Activated CD4-positive, alpha-beta memory T cell treated with anti-CD3 and anti-CD28 coated beads for 36 hours (primary cell): ENCODE results near the gene WRAP53. TPM values are rescaled to one million over a fixed set of nuclear protein-coding genes. Genes with fewer than 3 reads are reported as not detected.
A peak's percentile ranks its signal among the peaks of the same experiment; 100 is the strongest.

ENCODE experiments used
- CTCF ChIA-PET: fragments of 350-600 bp; sonication (Branson Sonifier 250); formaldehyde crosslinking; loops from one replicate; lab custom pipeline; 2021; ENCODE audit warnings: antibody characterized with exemption, inconsistent platforms; lab: Charles Lee
- POLR2A ChIA-PET: fragments of 350-600 bp; sonication (Branson Sonifier 250); formaldehyde crosslinking; loops from one replicate; lab custom pipeline; 2021; ENCODE audit warnings: antibody characterized with exemption; lab: Charles Lee
- DNase-seq: peaks from one replicate; pipeline ENCODE4 v3.0.0-alpha.2; 2020
- H3K27ac Mint-ChIP-seq: one replicate; pipeline ENCODE4 v1.8.0; 2021; ENCODE audit warnings: mixed read lengths
- H3K27me3 Mint-ChIP-seq: one replicate; pipeline ENCODE4 v1.8.0; 2021; ENCODE audit warnings: mixed read lengths
- H3K36me3 Mint-ChIP-seq: one replicate; pipeline ENCODE4 v1.8.0; 2021; ENCODE audit warnings: mixed read lengths
- H3K4me1 Mint-ChIP-seq: one replicate; pipeline ENCODE4 v1.8.0; 2021; ENCODE audit warnings: low read depth, mixed read lengths
- H3K4me3 Mint-ChIP-seq: one replicate; pipeline ENCODE4 v1.8.0; 2021; ENCODE audit warnings: mild to moderate bottlenecking, mixed read lengths
- H3K9me3 Mint-ChIP-seq: one replicate; pipeline ENCODE4 v1.8.0; 2021; ENCODE audit warnings: mixed read lengths
- intact Hi-C: fragments of 100-400 bp; cut with micrococcal nuclease; formaldehyde crosslinking; loops from one replicate; pipeline ENCODE4 v1.15.1; 2023
- total RNA-seq, 2 experiments: library from RNA; stranded (reverse); gene quantifications; one replicate each; pipeline ENCODE4 v1.2.3, GENCODE V29; 2021

The WRAP53 gene
- total RNA-seq, 2 experiments from 2014 or later, result 20.2 to 23.3 TPM

DNA sequence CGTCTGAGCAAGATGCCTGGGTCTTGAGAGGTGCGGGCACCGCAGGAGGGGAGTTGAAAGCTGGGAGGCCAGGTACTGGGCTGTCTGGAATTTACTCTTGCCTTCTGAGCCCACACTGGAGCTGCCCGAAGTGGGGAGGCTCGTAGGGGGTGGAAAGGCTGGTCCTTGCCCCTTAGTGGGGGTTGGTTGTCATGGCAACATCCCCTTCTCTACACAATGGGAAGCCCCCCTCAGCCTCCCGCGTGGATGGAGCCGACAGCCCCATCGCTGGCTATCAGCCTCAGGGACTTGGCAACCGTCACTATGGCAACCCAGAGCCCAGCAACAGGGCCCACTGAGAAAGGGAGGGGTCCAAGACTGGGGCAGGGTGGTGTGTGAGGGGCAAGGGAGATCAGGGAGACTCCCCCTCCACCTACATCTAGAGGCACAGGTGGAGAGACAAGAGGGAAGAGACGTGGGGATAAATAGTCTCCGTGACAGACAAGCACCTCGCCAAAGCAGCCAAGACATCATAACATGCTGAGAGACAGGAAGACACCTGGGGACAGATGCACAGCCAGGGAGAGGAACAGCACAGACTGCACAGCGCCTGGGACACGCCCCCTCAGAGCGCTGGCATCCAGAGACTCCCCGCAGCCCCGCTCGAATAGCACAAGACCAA, 24.0 kb downstream of the WRAP53 start:
- intact Hi-C loops, result no loop called here
- Mint-ChIP-seq H3K9me3 (no peaks in the 10 kb centered on the region), H3K36me3 (no peaks in the 10 kb centered on the region), H3K4me3 (no peak overlapping the region), H3K27me3 (peaks cover 66% of the 10 kb centered on the region), H3K4me1 (peaks cover 16% of the 10 kb centered on the region), H3K27ac (no peak overlapping the region)
- no peak for DNase-seq
- ChIA-PET CTCF (interaction anchor here (1.6 kb wide), 1 partner anchor 24 kb away, joined by 3 read pairs; the partner anchor contains the start of gene WRAP53), POLR2A (no interaction called here)

DNA sequence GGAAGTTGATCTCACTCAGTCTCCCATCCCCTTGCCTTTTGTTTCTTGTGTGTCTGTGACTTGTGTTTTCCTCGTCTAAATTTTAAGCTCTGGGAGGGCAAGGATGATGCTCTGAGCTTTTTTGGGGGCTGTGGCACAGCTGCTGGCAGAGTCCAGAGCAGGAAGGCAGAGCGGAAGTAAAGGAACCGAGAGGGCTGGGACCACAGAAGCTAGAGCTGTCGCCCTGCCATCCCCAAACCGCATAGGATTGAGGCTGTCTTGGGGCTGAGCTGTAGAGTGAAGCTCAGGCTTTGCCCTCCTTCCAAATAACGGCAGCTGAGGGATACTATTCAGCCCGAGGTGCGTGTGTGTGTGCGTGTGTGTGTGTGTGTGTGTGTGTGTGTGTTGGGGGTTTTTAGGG, 25.5 kb downstream of the WRAP53 start:
- POLR2A ChIA-PET, result no interaction called here
- no peaks in the 10 kb centered on the region for H3K9me3 Mint-ChIP-seq
- peaks cover 70% of the 10 kb centered on the region for H3K27me3 Mint-ChIP-seq
- CTCF ChIA-PET, result interaction anchor here (0.6 to 0.7 kb wide), 2 partner anchors 26 to 262 kb away, joined by 3 to 4 read pairs; partner anchors contain the start of gene TP53
- H3K4me1 Mint-ChIP-seq, result peaks cover 22% of the 10 kb centered on the region
- H3K27ac Mint-ChIP-seq, result no peak overlapping the region
- intact Hi-C loops, result no loop called here
- no peak overlapping the region for H3K4me3 Mint-ChIP-seq
- DNase-seq, result no peak
- no peaks in the 10 kb centered on the region for H3K36me3 Mint-ChIP-seq

DNA sequence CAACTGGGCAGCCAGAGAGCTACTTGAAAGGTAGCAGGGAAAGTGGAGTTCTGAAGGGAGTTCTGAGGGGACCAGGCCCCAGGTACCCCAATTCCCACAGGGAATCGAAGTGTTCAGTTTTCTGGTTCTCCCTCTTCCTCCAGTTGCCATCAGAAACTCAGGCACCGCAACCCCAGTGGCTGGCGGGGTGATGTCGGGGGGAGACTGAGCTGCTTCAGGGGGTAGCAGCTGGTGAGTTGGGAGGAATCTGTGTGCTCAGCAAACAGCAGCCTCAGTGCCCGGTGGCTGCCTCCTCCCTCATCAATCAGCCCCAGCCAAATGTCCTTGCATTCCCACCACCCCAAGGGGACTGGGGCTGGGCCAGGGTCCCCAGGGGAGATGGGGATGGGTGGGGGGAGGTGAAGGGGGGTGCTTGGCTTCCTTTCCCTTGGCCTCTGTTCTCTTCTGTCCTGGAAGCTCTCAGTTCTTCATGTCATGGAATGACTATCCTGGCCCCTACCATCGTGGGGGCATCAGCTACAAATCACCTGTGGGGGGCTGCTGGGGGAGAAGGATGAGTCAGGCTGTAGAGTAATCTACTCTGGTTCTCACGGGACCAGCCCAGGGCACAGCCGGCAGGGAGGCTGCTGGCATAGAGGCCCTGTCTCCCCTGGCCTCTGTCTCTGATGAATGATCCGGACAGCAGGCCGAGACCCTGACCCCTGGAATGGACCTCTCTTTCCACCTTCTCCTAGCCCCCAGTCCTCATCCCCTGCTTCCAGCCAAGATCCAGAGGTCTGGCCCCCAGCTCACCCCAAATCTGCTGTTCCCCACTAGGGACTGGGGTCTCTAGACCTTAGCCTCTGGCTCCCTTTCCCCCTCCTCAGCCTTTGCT, 26.7 kb downstream of the WRAP53 start:
- no peak for DNase-seq
- no peak overlapping the region for H3K4me3 Mint-ChIP-seq
- intact Hi-C loops, result no loop called here
- no peaks in the 10 kb centered on the region for H3K9me3 Mint-ChIP-seq
- no peaks in the 10 kb centered on the region for H3K36me3 Mint-ChIP-seq
- POLR2A ChIA-PET, result no interaction called here
- H3K27ac Mint-ChIP-seq, result no peak overlapping the region
- peaks cover 70% of the 10 kb centered on the region for H3K27me3 Mint-ChIP-seq
- peaks cover 22% of the 10 kb centered on the region for H3K4me1 Mint-ChIP-seq
- CTCF ChIA-PET, result no interaction called here

DNA sequence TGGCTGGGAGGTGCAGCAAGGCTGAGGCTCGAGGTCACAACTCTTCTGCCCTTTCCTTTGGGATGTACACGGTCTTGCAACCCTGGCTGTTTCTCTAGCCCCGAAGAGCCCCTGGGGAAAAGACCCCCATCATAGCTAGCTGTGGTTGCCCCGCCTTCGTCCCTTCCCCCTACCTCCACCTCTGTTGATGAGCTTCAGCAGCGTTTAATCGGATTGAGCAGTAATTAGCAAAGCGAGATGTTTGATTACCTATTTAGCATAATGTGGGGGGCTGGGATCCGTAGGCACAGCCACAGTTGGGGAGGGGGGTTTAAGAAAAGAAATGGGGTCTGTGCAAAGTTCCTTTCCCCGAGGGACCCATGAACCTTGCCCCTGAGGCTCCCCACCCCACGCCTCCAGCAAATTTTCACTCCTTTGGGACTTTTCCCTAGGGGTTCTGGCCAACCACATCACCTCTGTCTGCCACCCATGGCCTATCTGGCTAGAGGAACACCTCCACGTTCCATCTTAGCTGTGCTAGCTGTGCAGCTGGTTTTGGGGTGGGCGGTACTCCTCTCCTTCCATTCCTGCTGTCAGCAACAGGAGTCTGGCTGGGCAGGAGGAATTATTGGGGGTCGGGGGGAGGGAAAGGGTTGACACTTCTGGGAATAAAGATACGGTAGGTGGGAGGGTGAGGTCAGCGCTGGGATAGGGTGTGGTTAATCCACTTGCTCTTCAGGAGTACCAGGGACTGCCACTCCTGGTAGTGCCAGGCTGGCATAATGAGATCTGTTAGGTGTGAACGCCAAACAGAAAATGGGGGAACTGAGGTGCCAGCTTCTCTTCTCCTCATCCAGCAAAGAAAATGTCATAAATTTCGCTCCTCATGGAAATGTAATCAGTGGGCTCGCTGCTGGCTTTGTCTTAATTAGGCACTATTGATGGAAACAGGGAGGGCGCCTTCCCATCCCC, 27.9 kb downstream of the WRAP53 start:
- Mint-ChIP-seq H3K36me3 (no peaks in the 10 kb centered on the region), H3K27me3 (peaks cover 69% of the 10 kb centered on the region), H3K4me1 (peaks cover 14% of the 10 kb centered on the region), H3K27ac (no peak overlapping the region), H3K9me3 (no peaks in the 10 kb centered on the region), H3K4me3 (peak overlapping the region; percentile 36)
- no peak for DNase-seq
- ChIA-PET CTCF (interaction anchor here (1.1 to 1.2 kb wide), 2 partner anchors 34 to 86 kb away, joined by 3 to 4 read pairs; partner anchors contain the start of gene SHBG), POLR2A (no interaction called here)
- intact Hi-C loops, result no loop called here

DNA sequence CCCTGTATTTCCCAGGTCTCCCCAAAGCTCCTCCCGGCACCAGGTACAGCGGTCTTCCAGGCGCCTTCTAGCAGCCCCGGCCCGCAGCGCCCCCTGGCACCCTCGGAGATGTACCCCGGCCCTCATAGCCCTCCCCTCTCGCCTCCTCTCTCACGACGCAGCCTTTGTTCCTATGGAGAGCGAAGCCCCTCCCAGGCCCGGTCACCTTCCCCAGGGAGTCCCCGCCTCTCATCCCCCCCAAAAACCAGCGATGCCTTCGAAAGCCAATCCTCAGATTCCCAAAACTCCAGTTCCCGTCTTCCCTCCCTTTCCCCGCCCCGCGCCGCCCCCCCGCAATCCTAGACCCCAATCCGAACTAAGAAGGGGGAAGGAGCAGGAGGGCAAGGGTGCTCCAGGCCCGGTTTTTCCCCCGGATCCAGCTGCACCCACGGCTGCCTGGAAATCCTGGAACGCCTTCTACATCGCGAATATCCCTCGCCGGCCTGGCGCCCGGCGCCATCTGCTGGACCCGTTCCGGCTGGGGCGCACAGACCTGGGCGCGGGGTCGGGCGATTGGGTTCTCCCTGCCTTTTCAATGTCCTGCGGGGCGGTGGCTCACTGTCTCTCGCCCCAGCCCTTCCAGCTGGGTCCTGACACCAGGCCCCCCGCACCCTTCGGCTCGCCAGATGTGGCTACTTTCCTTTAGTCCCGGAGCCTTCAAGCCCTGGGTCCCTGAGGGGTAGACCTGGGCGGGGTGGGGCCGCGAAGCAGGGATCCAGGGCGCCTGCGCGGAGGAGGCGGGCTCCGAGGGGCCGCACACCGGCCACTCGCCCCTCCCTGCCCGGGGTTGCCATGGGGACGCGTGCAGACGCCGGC, 28.9 kb downstream of the WRAP53 start, which contains the start of gene DNAH2:
Gene DNAH2, plus strand, starts transcription at position 844 of the 855 bp plus-strand sequence. CDS start 1,991 bp downstream, outside the sequence.
- intact Hi-C loops, result no loop called here
- H3K27ac Mint-ChIP-seq, result no peak within 1 kb of the TSS
- peak within 1 kb of the TSS; percentile 73 for H3K4me3 Mint-ChIP-seq
- DNase-seq, result peak; percentile 54
- H3K36me3 Mint-ChIP-seq, result no peaks in the 10 kb centered on the region
- ChIA-PET CTCF (interaction anchor here (1.1 to 1.2 kb wide), 2 partner anchors 35 to 87 kb away, joined by 3 to 4 read pairs; partner anchors contain the start of gene SHBG), POLR2A (no interaction called here)
- no peaks in the 10 kb centered on the region for H3K9me3 Mint-ChIP-seq
- peaks cover 14% of the 10 kb centered on the region for H3K4me1 Mint-ChIP-seq
- H3K27me3 Mint-ChIP-seq, result peaks cover 66% of the 10 kb centered on the region

DNA sequence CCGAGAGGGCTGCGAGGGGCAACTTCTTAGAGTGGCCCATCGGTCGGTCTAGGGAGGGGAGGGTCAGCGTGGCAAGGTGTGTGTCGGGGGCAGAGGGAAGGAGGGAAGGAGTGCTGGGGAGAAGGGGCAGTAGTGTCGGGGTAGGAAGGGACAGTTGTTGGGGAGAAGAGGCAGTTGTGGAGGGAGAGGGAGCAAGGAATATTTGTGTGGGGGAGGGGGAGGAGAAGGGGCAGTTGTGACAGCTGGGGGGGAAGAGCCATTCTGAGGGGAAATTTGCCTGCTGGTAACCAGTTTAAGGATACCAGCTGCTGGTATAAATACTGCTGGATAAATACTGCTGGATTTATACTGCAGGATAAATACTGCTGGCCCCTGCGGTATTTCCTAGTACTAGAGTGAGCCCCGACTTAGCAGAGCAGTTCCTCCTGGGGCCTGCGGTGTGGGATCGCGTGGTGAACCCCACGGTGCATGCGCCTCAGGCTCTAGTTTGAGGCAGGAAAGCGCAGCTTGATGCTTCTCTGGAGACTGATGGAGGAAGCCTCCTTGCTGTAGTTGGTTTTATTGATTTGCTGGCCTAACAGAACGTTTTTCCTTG, 29.6 kb downstream of the WRAP53 start:
- Mint-ChIP-seq H3K27me3 (peaks cover 62% of the 10 kb centered on the region), H3K4me3 (peak overlapping the region; percentile 28), H3K9me3 (no peaks in the 10 kb centered on the region), H3K36me3 (no peaks in the 10 kb centered on the region), H3K27ac (no peak overlapping the region), H3K4me1 (peaks cover 14% of the 10 kb centered on the region)
- POLR2A ChIA-PET, result no interaction called here
- DNase-seq, result peak; percentile 40
- CTCF ChIA-PET, result interaction anchor here (0.6 to 1.1 kb wide), 2 partner anchors 87 to 247 kb away, joined by 3 to 4 read pairs; partner anchors contain the start of gene SHBG
- intact Hi-C loops, result no loop called here

DNA sequence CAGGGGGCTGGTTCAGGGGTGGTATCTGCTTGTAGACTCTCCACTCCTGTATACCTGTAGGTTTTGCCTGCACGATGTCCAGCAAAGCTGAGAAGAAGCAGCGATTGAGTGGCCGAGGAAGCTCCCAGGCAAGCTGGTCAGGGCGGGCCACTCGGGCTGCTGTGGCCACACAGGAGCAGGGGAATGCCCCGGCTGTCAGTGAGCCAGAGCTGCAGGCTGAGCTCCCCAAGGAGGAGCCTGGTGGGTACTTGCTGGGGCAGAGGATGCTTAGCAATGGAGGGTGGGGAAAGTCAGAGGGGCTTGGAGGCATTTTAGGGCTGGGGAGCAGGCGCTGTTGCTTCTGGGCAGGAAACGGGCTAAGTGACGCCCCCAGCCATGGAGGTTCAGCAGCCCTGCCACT, 31.4 kb downstream of the WRAP53 start:
- CTCF ChIA-PET, result interaction anchor here (0.5 kb wide), 1 partner anchor 27 kb away, joined by 4 read pairs; no protein-coding TSS in a partner anchor
- POLR2A ChIA-PET, result no interaction called here
- intact Hi-C loops, result no loop called here

DNA sequence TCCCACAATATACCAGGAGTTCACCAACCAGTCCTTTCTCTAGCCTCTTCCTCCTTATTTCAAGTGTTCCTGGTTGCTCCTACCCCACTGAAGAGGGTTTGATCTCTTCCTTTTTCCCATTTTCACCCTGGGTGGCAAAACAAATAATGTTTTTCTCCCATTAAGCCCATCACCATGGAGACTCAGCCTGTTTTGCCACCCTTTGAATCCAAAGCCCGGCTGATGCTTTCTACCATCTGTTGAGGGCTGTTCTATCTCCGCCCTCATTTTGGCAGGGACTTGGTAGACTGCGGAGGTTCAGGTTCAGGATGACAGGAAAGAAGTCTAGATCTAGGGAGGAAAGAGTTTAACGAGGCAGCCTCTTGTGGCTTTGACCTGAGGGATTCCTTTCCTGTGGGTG, 31.8 kb downstream of the WRAP53 start:
- Mint-ChIP-seq H3K36me3 (no peaks in the 10 kb centered on the region), H3K4me3 (no peak overlapping the region), H3K9me3 (no peaks in the 10 kb centered on the region), H3K27ac (no peak overlapping the region), H3K27me3 (peaks cover 56% of the 10 kb centered on the region), H3K4me1 (peaks cover 14% of the 10 kb centered on the region)
- intact Hi-C loops, result no loop called here
- POLR2A ChIA-PET, result no interaction called here
- no peak for DNase-seq
- CTCF ChIA-PET, result interaction anchor here (0.5 to 0.6 kb wide), 2 partner anchors 10 to 28 kb away, joined by 3 to 4 read pairs; no protein-coding TSS in a partner anchor

More for the DNA sequence above, 31.4 kb downstream of the WRAP53 start:
- Mint-ChIP-seq H3K4me1 (peaks cover 14% of the 10 kb centered on the region), H3K4me3 (no peak overlapping the region), H3K27me3 (peaks cover 58% of the 10 kb centered on the region), H3K9me3 (no peaks in the 10 kb centered on the region), H3K27ac (no peak overlapping the region), H3K36me3 (no peaks in the 10 kb centered on the region)
- no peak for DNase-seq

DNA sequence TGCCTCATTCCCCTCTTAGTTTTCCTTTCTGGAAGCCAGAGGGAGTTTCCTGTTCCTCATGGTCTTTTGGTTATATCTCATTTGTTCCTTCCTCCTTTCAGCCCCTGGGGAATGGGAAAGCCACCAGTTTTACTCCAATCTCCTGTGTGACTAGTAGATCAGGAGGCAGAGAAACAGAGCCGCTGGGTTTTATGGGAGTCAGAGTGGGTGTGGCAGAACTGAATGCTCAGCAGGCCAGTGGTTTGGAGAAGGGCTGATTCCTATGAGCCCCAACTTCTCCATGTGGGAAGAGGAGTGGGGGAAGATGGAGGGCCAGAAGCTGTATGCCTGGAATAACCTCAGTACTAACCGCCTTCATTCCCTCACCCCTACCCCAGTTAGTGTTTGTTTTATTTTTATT, 33.3 kb downstream of the WRAP53 start:
- ChIA-PET POLR2A (no interaction called here), CTCF (interaction anchor here (1.6 kb wide), 1 partner anchor 34 kb away, joined by 5 read pairs; the partner anchor contains the start of gene TP53)
- Mint-ChIP-seq H3K27ac (no peak overlapping the region), H3K27me3 (peaks cover 48% of the 10 kb centered on the region), H3K4me1 (peaks cover 11% of the 10 kb centered on the region), H3K4me3 (no peak overlapping the region), H3K36me3 (no peaks in the 10 kb centered on the region), H3K9me3 (no peaks in the 10 kb centered on the region)
- DNase-seq, result no peak
- intact Hi-C loops, result no loop called here

DNA sequence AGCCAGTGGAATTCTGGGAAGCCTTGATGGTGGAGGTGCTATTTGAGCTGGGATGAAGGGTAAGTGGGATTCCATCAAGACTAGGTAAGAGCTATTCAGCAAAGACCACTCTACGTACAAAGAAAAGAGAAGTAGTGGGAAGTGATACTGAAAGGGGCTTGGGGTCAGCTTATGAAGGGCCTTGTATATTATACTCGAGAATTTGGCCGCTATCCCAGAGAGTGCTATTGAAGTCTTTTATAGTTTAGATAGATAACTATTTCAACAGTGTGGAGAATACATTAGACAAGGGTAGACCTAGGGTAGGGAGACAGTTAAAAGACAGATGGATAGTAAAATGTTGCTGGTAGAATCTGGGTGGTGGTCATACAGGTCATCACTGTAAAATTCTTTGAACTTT, 39.6 kb downstream of the WRAP53 start:
- Mint-ChIP-seq H3K36me3 (no peaks in the 10 kb centered on the region), H3K27ac (no peak overlapping the region), H3K4me3 (no peak overlapping the region), H3K9me3 (no peaks in the 10 kb centered on the region), H3K4me1 (no peaks in the 10 kb centered on the region), H3K27me3 (peaks cover 17% of the 10 kb centered on the region)
- CTCF ChIA-PET, result no interaction called here
- no peak for DNase-seq
- intact Hi-C loops, result no loop called here
- POLR2A ChIA-PET, result no interaction called here
